Gastrocnemius medialis (tissue), 4 donors: ENCODE data around the gene NAB2.

Experiments
- CTCF ChIP-seq, 5 experiments: fragments of 450-650 bp in 3 of 5; fragments of 200-600 bp in 2 of 5; sonication (generic) in 2 of 5; IDR thresholded peaks in 4 of 5; conservative IDR thresholded peaks in 1 of 5; 1 replicate in 4 of 5; 2 replicates in 1 of 5; pipeline ENCODE4 v1.5.1; 2016 to 2019; ENCODE audit warnings: antibody characterized with exemption in 5 of 5, mild to moderate bottlenecking in 3 of 5, moderate library complexity in 3 of 5
- POLR2A ChIP-seq, 2 donors: fragments of 450-650 bp; IDR thresholded peaks; one replicate each; pipeline ENCODE4 v1.6.1; 2017; ENCODE audit warnings: antibody characterized with exemption in 2 of 2, mild to moderate bottlenecking in 2 of 2, moderate library complexity in 2 of 2

- TF ChIP-seq POLR2A (IDR thresholded peaks at IDR 0.05) (no peak), CTCF (IDR thresholded peaks at IDR 0.05 in 4 of 5, conservative IDR thresholded peaks at IDR 0.05 in 1 of 5) (no peak)
Measured at GRCh38 chr12:57080855-57081254, 8.1 kb upstream of the NAB2 start.
